HG03060 (cell line): ENCODE data around the gene OR9Q1.
"Not testable (repeated sequence)": the region's sequence is repeated elsewhere in the genome, so short reads cannot be mapped to it uniquely, and the experiment has no call there.

Source experiments
- ATAC-seq: cut with Tn5 transposase; IDR thresholded peaks from one replicate; pipeline ENCODE4 v1.9.1; 2021; ENCODE audit warnings: low read depth, moderate number of reproducible peaks; ENCODE audit not compliant: unreplicated experiment

The OR9Q1 gene

GRCh38 chr11:58023435-58023931 is at the start of gene OR9Q1:
Gene OR9Q1 (plus strand): TSS chr11:58023881. CDS start chr11:58179445, 155,564 bp downstream.
- ATAC-seq: no peak

DNA sequence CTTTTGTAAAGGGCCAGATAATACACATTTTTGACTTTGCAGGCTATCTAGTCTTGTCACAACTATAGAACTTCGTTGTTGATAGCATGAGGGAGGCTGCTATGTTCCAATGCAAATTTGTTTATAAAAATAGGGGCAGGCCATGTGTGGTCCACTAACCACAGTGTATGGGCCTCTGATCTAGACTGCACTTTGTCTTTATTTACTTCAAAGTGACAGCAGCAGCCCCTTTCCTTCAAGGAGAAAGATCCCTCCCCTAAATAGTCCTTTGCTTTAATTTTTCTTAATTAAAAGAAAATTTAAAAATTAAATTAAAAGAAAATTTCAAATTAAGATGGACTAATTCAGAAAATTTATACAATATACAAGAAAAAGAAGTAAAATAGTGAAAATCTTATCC is 49.5 kb upstream of the OR9Q1 start:
- no peak for ATAC-seq

DNA sequence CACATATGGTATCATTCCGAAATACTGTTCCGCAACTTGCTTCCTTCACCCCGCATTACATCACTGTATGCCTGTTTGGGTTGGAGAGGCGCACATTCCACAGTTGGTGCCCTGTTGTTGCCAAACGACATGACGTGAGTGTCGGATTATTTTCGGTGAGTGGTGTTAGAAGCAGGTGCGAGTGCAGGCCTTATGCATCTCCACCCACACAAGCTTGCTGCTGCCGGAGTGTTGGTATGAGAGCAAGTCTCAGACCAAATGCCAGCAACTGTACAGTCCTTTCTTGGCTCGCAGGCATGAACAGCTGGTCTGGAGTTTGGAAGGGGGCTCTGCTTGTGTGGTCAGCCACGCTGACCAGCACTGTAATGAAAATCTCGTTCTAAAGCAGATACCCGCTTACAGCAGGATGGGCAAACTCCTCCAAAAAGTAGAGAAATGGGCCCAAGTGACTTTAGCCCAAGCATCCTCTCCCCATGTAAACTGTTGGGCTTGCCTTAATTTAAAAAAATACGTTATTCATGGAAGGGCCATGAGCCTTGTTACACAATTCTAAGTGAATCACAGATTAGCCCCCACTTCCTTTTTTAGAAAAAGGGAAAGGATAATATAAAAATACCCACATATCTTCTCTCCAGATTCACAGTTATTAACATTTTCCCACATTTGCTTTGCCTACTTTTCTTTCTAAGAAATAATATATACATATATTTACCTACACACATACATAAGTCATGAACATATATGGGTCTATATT is 48.7 kb upstream of the OR9Q1 start:
- no peak for ATAC-seq

- ATAC-seq: no peak
Measured at GRCh38 chr11:57977709-57978108, 46.0 kb upstream of the OR9Q1 start.

GRCh38 chr11:57978686-57979531 is 44.8 kb upstream of the OR9Q1 start:
- ATAC-seq: no peak

GRCh38 chr11:57979532-57980079 is 44.1 kb upstream of the OR9Q1 start:
- no peak for ATAC-seq

- ATAC-seq: no peak
Measured at GRCh38 chr11:57980201-57980600, 43.5 kb upstream of the OR9Q1 start.

- ATAC-seq: no peak
Measured at GRCh38 chr11:57981536-57981935, 42.1 kb upstream of the OR9Q1 start.

- ATAC-seq: no peak
Measured at GRCh38 chr11:57982776-57983175, 40.9 kb upstream of the OR9Q1 start.

GRCh38 chr11:57983191-57983590 is 40.5 kb upstream of the OR9Q1 start:
- no peak for ATAC-seq

DNA sequence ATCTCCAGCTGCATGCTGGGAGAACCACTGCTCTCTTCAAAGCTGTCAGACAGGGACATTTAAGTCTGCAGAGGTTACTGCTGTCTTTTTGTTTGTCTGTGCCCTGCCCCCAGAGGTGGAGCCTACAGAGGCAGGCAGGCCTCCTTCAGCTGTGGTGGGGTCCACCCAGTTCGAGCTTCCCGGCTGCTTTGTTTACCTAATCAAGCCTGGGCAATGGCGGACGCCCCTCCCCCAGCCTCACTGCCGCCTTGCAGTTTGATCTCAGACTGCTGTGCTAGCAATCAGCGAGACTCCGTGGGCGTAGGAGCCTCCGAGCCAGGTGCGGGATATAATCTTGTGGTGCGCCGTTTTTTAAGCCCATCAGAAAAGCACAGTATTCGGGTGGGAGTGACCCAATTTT is 24.2 kb upstream of the OR9Q1 start:
- ATAC-seq: not testable (repeated sequence)

DNA sequence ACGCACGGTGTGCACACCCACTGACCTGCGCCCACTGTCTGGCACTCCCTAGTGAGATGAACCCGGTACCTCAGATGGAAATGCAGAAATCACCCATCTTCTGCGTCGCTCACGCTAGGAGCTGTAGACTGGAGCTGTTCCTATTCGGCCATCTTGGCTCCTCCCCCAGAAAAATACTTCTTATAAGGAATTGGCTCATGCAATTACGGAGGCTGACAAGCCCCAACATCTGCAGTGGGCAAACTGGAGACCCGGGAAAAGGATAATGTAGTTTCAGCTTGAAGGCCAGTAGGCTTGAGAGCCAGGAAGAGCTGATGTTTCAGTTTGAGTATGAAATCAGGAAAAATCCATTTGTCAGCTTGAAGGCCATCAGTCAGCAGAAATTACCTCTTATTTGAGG is 23.7 kb upstream of the OR9Q1 start:
- not testable (repeated sequence) for ATAC-seq

DNA sequence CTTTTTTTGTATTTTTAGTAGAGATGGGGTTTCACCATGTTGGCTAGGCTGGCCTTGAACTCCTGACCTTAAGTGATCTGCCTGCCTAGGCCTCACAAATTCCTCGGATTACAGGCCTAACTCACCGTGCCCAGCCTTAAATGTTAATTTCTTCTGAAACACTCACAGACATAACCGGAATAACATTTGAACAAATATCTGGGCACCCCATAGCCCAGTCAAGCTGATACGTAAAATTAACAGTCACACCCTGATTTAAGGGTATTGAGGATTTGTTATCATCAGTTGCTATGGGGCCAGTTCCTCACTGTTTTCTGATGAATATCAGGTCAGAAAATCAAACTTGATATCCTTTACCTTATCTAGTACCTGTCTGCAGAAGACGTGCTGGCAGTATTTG is 23.0 kb upstream of the OR9Q1 start:
- no peak for ATAC-seq

DNA sequence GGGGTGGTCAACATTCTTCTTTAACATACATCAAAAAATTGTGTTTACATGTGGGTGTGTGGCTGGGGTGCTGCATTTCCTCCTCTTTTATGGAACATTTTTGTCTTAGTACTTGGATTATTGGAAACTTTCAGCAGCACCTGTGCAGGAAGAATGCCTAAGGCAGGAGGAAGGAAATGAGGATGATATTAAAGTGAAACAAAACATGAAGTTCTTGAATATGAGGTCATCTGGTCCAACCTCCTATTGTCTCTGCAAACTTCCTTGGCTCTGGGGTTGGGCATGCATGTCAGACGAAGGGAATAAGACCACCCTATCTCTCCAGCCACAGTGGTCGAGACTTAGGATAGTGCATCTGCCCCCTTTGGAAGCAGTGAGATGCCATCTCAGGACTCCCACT is 20.6 kb upstream of the OR9Q1 start:
- no peak for ATAC-seq

DNA sequence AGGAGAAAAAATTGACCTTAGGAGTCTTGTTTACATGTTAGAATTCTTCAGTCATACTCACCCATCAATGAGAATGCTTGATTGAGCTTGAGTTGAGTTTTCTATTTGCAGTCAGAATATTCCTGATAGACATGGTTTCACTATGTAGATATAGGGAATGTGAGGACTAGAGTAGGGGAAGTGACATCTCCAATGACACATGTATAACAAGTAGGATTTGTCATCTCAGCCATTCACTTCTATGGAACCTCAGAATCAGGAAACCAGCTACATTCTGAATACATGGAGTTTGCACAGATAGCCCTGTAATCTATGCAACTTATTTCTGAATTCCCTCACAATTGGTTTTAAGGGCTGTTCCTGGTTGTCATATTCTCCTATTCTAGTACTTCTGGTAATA is 20.1 kb upstream of the OR9Q1 start:
- no peak for ATAC-seq

DNA sequence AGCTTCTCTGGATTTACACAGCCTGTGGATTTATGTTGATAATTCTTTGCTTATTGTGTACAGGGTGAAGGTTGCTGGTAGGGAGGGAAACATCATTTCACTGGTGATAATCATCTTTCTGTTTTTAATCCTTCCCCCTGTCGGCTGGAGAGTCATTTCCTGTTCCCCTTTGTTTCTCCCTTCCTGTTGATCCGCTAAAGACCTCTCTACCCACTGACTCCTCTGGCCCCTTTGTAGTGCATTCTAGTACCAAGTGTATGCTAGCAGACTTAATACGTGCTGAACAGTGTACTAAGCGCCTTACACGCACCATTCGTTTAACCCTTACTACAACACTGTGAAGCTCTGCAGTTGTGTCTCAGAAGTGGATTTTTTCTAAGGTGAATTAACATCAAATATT is 19.0 kb upstream of the OR9Q1 start:
- ATAC-seq: no peak

DNA sequence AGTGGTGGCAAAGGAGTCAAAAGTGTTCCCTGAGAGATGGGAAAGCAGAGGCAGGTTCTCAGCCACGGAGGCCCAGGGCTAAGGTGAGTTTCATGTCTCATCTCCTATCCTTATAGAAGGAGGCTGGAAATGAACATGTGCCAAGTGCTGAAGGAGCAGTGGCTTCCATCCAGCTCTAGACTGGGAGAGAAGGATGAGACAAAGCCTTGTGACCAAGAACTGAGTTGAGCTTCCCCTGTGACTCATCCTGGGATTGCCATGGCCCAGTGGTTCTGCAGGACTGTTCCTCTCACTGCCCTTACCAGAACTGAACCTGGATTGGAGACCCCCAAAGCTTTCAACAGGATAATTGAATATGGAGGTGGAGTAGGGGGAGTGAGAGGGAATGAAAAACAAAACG is 16.7 kb upstream of the OR9Q1 start:
- ATAC-seq: no peak

DNA sequence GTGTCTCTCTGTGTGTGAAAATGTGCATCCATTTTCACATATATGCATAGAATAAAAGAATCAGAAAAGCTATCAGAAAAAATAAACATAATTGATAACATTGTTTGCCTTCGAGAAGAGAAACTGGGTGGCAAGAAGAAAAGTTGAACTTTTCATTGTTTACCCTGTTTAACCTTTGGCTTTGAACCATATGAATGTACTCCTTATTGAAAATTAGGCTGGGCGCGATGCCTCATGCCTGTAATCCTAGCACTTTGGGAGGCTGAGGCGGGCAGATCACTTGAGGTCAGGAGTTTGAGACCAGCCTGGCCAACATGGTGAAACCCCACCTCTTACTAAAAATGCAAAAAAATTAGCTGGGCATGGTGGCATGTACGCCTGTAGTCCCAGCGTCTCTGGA is 11.9 kb upstream of the OR9Q1 start:
- ATAC-seq: no peak

- no peak for ATAC-seq
Measured at GRCh38 chr11:58024601-58025091, 965 bp downstream of the OR9Q1 start.

DNA sequence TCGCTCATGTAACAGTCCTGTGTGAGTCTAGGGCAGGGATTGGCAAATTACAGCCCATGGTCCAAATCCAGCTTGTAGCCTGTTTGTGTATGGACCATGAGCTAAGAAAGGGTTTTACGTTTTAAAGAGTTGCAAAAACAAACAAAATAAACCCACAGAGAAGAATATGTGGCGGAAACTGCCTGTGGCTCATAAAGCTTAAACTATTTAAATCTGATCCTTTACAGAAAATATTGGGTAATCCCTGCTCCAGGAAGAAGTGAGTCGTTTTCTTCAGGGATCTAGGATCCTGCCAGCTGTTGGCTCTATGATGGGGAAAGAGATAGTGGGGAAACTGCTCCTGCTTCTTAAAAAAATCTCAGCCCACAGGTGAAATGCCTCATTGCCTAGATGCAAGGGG is 3.7 kb downstream of the OR9Q1 start:
- no peak for ATAC-seq

- no peak for ATAC-seq
Measured at GRCh38 chr11:58028687-58029411, 5.2 kb downstream of the OR9Q1 start.
